ENCODE measurements around the gene NDUFA13.

NDUFA13 gene

GRCh38 chr19:19514881-19515641, 964 bp upstream of the NDUFA13 start, which contains the start of gene TSSK6:
TSS of gene TSSK6 (minus strand) at chr19:19515548. CDS start at chr19:19515427, 121 bp downstream.
- Mint-ChIP-seq H3K4me1 (ENCODE audit: low read depth) (peaks cover 24% of the 10 kb centered on the region), H3K27ac (peak within 1 kb of the TSS; percentile 95), H3K27me3 (no peaks in the 10 kb centered on the region), H3K9me3 (ENCODE audit: low read depth) (no peaks in the 10 kb centered on the region), H3K36me3 (no peaks in the 10 kb centered on the region), H3K4me3 (peak within 1 kb of the TSS; percentile 93)

DNA sequence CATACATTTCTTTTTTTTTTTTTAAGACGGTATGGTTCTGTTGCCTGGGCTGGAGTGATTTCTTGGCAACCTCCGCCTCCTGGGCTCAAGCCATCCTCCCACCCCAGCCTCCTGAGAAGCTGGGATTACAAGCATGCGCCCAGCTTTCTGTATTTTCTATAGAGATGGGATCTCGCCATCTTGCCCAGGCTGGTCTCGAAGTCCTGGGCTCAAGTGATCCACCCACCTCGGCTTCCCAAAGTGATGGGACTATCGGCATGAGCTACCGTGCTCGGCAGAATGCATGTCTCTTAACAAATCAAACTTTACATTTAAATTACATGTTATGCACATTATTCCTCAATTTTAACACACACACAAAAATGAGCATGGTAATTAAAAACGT, 1.2 kb downstream of the NDUFA13 start:
- peak overlapping the region; percentile 95 for H3K27ac Mint-ChIP-seq
- no peaks in the 10 kb centered on the region for H3K9me3 Mint-ChIP-seq (ENCODE audit: low read depth)
- H3K27me3 Mint-ChIP-seq: no peaks in the 10 kb centered on the region
- H3K4me1 Mint-ChIP-seq (ENCODE audit: low read depth): peaks cover 33% of the 10 kb centered on the region
- H3K36me3 Mint-ChIP-seq: peaks cover 2% of the 10 kb centered on the region
- peak overlapping the region; percentile 93 for H3K4me3 Mint-ChIP-seq

GRCh38 chr19:19520989-19521388, 5.0 kb downstream of the NDUFA13 start:
- peaks cover 41% of the 10 kb centered on the region for H3K4me1 Mint-ChIP-seq (ENCODE audit: low read depth)
- peaks cover 2% of the 10 kb centered on the region for H3K36me3 Mint-ChIP-seq
- no peak overlapping the region for H3K27ac Mint-ChIP-seq
- no peak overlapping the region for H3K4me3 Mint-ChIP-seq
- H3K27me3 Mint-ChIP-seq: no peaks in the 10 kb centered on the region
- H3K9me3 Mint-ChIP-seq (ENCODE audit: low read depth): no peaks in the 10 kb centered on the region

DNA sequence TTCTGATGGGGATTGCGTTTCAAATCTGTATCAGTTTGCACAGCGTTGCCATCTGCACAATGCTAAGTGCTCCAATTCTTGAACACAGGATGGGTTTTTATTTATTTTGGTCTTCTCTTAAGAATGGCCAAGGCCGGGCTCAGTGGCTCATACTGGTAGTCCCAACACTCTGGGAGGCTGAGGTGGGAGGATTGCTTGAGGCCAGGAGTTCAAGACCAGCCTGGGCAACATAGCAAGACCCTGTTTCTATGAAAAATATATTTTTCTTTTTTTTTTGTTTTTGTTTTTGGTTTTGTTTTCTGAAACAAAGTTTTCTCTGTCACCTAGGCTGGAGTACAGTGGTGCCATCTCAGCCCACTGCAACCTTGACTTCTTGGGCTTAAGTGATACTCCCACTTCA, 7.2 kb downstream of the NDUFA13 start:
- Mint-ChIP-seq H3K27me3 (no peaks in the 10 kb centered on the region), H3K4me1 (ENCODE audit: low read depth) (peaks cover 27% of the 10 kb centered on the region), H3K9me3 (ENCODE audit: low read depth) (no peaks in the 10 kb centered on the region), H3K4me3 (no peak overlapping the region), H3K36me3 (peaks cover 2% of the 10 kb centered on the region), H3K27ac (no peak overlapping the region)

GRCh38 chr19:19524053-19524452, 8.0 kb downstream of the NDUFA13 start:
- no peak overlapping the region for H3K27ac Mint-ChIP-seq

GRCh38 chr19:19525611-19526380, 9.8 kb downstream of the NDUFA13 start:
- peaks cover 14% of the 10 kb centered on the region for H3K4me1 Mint-ChIP-seq (ENCODE audit: low read depth)
- peaks cover under 1% of the 10 kb centered on the region for H3K36me3 Mint-ChIP-seq
- no peak overlapping the region for H3K27ac Mint-ChIP-seq
- H3K4me3 Mint-ChIP-seq: no peak overlapping the region
- no peaks in the 10 kb centered on the region for H3K9me3 Mint-ChIP-seq (ENCODE audit: low read depth)
- H3K27me3 Mint-ChIP-seq: no peaks in the 10 kb centered on the region

More at GRCh38 chr19:19524053-19524452, 8.0 kb downstream of the NDUFA13 start:
- Mint-ChIP-seq H3K27me3 (no peaks in the 10 kb centered on the region), H3K4me3 (no peak overlapping the region), H3K36me3 (peaks cover 2% of the 10 kb centered on the region), H3K9me3 (ENCODE audit: low read depth) (no peaks in the 10 kb centered on the region), H3K4me1 (ENCODE audit: low read depth) (peaks cover 27% of the 10 kb centered on the region)

DNA sequence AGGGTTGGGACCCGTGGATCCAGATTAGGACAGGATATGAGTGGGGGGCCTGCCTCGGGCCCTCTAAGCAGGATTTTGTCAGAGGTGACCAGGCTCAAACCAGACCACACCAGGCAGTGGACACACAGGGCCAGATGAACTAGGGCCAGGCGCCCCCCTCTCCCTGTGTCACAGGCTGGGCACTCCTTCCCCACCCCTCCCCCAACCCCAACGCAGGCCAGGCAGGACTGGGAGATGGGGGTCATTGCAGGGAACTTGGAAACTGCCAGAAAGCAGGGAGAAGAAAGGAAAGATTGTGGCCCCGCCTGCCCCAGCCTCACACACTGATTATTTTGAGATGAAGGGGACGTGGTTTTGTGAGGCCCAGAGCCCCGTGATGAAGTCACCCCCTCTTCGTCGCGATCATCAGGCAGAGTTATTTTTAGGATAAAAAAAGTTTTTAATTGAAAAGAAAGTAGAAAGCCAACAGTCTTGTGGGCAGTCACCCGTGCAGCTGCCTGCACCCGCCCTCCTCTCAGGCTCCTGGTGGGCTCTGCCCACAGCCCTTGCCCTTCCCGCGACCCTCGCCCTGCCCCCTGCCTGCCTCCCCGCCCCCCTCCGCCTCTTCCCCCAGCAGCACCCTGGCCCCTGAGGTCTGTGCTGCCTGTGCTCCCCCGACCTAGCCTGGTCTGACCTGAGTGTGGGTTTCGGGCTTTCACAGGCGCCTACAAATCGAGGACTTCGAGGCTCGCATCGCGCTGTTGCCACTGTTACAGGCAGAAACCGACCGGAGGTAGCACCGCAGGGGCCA, 10.8 kb downstream of the NDUFA13 start:
- Mint-ChIP-seq H3K27ac (no peak overlapping the region), H3K36me3 (no peaks in the 10 kb centered on the region)

DNA sequence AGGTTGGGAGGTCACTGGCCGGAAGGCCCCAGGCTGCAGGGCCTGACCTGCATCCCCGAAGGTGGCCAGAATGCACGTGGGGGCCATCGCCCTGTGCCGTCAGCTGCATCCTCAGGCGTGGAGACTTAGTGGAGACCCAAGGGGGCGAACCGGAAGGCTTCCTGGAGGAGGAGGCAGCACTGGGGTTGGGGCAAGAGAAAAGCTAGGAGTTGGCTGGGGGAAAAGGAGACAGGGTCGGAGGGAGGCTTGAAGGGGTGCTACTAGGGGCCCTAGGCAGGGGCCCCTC, 11.3 kb downstream of the NDUFA13 start:
- Mint-ChIP-seq H3K4me1 (ENCODE audit: low read depth) (peaks cover 15% of the 10 kb centered on the region), H3K27me3 (no peaks in the 10 kb centered on the region), H3K9me3 (ENCODE audit: low read depth) (no peaks in the 10 kb centered on the region), H3K4me3 (no peak overlapping the region), H3K27ac (no peak overlapping the region), H3K36me3 (no peaks in the 10 kb centered on the region)

More for the DNA sequence above, 10.8 kb downstream of the NDUFA13 start:
- Mint-ChIP-seq H3K4me3 (no peak overlapping the region), H3K4me1 (ENCODE audit: low read depth) (peaks cover 12% of the 10 kb centered on the region), H3K27me3 (no peaks in the 10 kb centered on the region), H3K9me3 (ENCODE audit: low read depth) (no peaks in the 10 kb centered on the region)

DNA sequence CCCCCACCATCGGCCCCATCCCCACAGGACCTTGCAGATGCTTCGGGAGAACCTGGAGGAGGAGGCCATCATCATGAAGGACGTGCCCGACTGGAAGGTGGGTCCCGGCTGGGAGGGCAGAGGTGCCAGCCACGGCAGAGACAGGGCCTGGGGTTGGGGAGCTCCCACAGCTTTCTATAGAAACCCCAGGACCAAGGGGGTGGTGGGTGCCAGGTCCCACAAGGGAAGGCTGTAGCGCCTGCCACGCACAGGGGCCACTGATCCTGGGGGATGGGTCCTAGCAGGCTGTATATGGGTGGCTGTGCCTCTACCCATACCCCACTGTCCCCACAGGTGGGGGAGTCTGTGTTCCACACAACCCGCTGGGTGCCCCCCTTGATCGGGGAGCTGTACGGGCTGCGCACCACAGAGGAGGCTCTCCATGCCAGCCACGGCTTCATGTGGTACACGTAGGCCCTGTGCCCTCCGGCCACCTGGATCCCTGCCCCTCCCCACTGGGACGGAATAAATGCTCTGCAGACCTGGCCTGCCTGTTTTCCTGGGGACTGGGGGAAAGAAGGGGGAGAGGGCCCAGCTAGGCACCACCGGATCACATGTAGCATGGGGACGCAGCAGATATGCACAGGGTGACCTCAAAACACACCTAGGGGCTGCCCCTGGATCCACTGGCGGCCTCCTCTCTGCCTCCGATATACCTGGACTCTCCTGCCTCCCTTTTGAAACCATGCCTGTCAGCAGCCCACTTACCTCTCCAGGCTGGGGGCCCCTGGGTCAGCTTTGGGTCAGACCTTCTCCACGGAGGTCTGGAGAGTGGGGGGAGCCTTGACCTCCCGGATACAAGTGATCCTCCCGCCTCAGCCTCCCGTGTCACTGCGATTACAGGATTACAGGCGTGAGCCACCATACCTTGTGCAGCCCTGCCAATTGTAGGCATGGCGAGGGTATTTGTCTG, 11.9 kb downstream of the NDUFA13 start:
- H3K9me3 Mint-ChIP-seq (ENCODE audit: low read depth): no peaks in the 10 kb centered on the region
- H3K36me3 Mint-ChIP-seq: no peaks in the 10 kb centered on the region
- no peaks in the 10 kb centered on the region for H3K27me3 Mint-ChIP-seq
- no peak overlapping the region for H3K4me3 Mint-ChIP-seq
- peaks cover 13% of the 10 kb centered on the region for H3K4me1 Mint-ChIP-seq (ENCODE audit: low read depth)
- no peak overlapping the region for H3K27ac Mint-ChIP-seq

DNA sequence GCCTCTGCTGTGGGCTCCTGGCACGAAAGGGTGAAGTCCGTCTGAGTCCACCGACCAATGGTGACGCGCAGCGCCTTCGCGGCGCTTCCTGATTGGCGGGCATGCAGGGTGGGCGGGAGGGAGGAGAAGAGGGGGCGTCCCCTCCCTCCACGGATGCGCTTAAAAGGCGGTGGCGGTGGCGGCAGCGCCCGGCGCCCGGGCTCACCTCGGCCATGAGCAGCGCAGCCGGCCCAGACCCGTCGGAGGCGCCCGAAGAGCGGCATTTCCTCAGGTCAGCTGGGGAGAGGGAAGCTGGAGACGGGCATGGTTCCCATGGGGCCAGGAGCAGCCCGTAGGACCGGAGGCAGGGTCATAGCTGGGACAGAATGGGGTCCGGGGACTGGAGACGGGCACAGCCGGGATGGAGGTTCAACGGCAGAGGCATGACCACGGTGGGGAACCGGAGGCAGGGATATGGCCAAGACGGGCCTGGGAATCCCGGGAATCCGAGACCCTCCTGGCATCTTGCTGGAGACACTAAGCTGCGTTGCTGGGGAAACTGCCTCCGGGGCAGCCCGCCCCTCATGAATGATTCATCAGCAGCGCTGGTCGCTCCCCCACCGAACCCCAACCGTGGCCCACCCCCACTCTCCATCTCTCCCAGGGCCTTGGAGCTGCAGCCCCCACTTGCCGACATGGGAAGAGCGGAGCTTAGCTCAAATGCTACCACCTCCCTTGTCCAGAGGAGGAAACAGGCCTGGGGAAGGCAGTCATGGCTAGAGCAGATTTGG, 12.9 kb downstream of the NDUFA13 start, which contains the start of gene YJEFN3:
Gene YJEFN3 (plus strand): TSS at position 191 of the 770 bp plus-strand sequence. CDS start 22 bp downstream, at position 213.
- Mint-ChIP-seq H3K36me3 (no peaks in the 10 kb centered on the region), H3K4me1 (ENCODE audit: low read depth) (peaks cover 14% of the 10 kb centered on the region), H3K27me3 (no peaks in the 10 kb centered on the region), H3K9me3 (ENCODE audit: low read depth) (no peaks in the 10 kb centered on the region), H3K4me3 (no peak within 1 kb of the TSS), H3K27ac (no peak within 1 kb of the TSS)

GRCh38 chr19:19529783-19530422, 13.9 kb downstream of the NDUFA13 start:
- H3K9me3 Mint-ChIP-seq (ENCODE audit: low read depth): no peaks in the 10 kb centered on the region
- H3K27me3 Mint-ChIP-seq: no peaks in the 10 kb centered on the region
- H3K4me3 Mint-ChIP-seq: no peak overlapping the region
- peaks cover 12% of the 10 kb centered on the region for H3K4me1 Mint-ChIP-seq (ENCODE audit: low read depth)
- no peak overlapping the region for H3K27ac Mint-ChIP-seq
- no peaks in the 10 kb centered on the region for H3K36me3 Mint-ChIP-seq

DNA sequence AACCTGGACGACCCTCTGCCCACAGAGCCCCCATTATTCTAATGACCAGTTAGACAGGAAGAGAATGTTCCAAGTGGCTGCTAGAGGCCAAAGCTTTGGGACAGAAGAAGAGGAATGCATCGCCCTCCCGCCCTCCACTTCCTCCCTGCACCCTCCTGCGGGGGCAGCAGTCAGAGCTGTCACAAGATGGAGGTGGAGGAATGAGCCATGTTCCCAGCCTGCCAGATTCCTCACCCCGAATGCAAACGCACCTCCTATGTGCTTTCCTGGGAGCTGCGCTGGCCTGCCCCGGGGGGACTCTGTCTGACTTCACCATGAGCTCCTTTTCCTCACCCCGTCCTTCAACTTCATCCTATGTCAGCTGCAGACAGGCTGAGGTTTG, 14.4 kb downstream of the NDUFA13 start:
- peaks cover 12% of the 10 kb centered on the region for H3K4me1 Mint-ChIP-seq (ENCODE audit: low read depth)
- no peaks in the 10 kb centered on the region for H3K27me3 Mint-ChIP-seq
- no peak overlapping the region for H3K4me3 Mint-ChIP-seq
- no peaks in the 10 kb centered on the region for H3K36me3 Mint-ChIP-seq
- H3K27ac Mint-ChIP-seq: no peak overlapping the region
- no peaks in the 10 kb centered on the region for H3K9me3 Mint-ChIP-seq (ENCODE audit: low read depth)

GRCh38 chr19:19530889-19531288, 14.9 kb downstream of the NDUFA13 start:
- Mint-ChIP-seq H3K36me3 (no peaks in the 10 kb centered on the region), H3K4me3 (no peak overlapping the region), H3K9me3 (ENCODE audit: low read depth) (no peaks in the 10 kb centered on the region), H3K4me1 (ENCODE audit: low read depth) (peaks cover 12% of the 10 kb centered on the region), H3K27ac (no peak overlapping the region), H3K27me3 (no peaks in the 10 kb centered on the region)

Data from activated naive CD8-positive, alpha-beta T cell (primary cell).